Activated naive CD4-positive, alpha-beta T cell treated with anti-CD3 and anti-CD28 coated beads, Interleukin-2, amount 10 ng/mL, durations not matched to agents 7 days and 5 days (primary cell): Measurements from ENCODE around the gene NEK9.
"Not testable (repeated sequence)": the region's sequence is repeated elsewhere in the genome, so short reads cannot be mapped to it uniquely, and the experiment has no call there.

Experiments used
- CTCF ChIA-PET: fragments of 350-600 bp; sonication (Branson Sonifier 250); formaldehyde crosslinking; loops from one replicate; lab custom pipeline; 2021; ENCODE audit warnings: antibody characterized with exemption; lab: Charles Lee
- DNase-seq: peaks from one replicate; pipeline ENCODE4 v3.0.0-alpha.2; 2020
- H3K27ac Mint-ChIP-seq: one replicate; pipeline ENCODE4 v1.8.0; 2021; ENCODE audit warnings: mild to moderate bottlenecking, moderate library complexity, mixed read lengths
- H3K27me3 Mint-ChIP-seq: one replicate; pipeline ENCODE4 v1.8.0; 2021; ENCODE audit warnings: mild to moderate bottlenecking, mixed read lengths
- H3K36me3 Mint-ChIP-seq: one replicate; pipeline ENCODE4 v1.8.0; 2021; ENCODE audit warnings: mixed read lengths
- H3K4me1 Mint-ChIP-seq: one replicate; pipeline ENCODE4 v1.8.0; 2021; ENCODE audit warnings: mixed read lengths
- H3K4me3 Mint-ChIP-seq: one replicate; pipeline ENCODE4 v1.8.0; 2021; ENCODE audit warnings: mild to moderate bottlenecking, moderate library complexity, mixed read lengths
- H3K9me3 Mint-ChIP-seq: one replicate; pipeline ENCODE4 v1.8.0; 2021; ENCODE audit warnings: mixed read lengths

NEK9 gene

DNA sequence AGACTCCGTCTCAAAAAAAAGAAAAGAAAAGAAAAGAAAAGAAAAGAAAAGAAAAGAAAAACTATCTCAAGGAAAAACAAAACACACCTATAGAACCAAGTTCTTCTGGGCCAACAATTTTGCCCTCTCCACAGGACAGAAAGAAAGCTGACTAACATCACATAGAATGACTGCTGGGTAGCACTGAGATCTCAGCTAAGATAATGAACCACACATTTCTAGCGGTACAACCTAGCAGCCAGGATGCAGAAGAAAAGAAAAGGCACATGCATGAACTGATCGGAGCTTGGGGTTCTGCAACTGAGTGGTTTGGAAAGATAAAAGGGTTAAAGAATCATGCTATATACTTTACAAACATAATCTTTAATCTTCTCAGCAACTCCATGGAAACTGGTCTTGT, 30.1 kb upstream of the NEK9 start:
- H3K4me1 Mint-ChIP-seq: peaks cover 56% of the 10 kb centered on the region
- CTCF ChIA-PET: no interaction called here
- H3K27ac Mint-ChIP-seq: peak overlapping the region; percentile 29
- H3K27me3 Mint-ChIP-seq: no peaks in the 10 kb centered on the region
- peak; percentile 40 for DNase-seq
- H3K36me3 Mint-ChIP-seq: peaks cover 12% of the 10 kb centered on the region
- H3K4me3 Mint-ChIP-seq: no peak overlapping the region
- H3K9me3 Mint-ChIP-seq: no peaks in the 10 kb centered on the region

DNA sequence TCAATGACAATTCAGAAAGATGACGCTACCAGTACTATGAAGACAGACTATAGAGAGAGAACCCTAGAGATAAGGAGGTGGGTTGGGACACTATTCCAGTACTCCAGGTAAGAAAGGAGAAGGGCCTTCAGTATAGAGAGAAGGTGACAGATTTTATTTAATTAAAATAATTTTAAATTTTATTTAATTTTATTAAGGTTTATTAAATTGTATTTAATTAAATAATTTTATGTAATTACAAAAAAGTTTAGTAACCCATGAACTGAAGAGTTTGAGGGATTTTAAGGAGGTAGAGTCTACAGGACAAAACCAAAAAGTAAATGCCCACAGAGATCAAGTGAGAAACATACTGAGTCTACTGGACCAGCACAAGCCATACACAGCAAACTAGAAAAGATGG, 29.3 kb upstream of the NEK9 start:
- H3K4me3 Mint-ChIP-seq: no peak overlapping the region
- DNase-seq: no peak
- H3K4me1 Mint-ChIP-seq: peaks cover 50% of the 10 kb centered on the region
- no peaks in the 10 kb centered on the region for H3K27me3 Mint-ChIP-seq
- no peaks in the 10 kb centered on the region for H3K9me3 Mint-ChIP-seq
- H3K36me3 Mint-ChIP-seq: peaks cover 18% of the 10 kb centered on the region
- no peak overlapping the region for H3K27ac Mint-ChIP-seq
- CTCF ChIA-PET: no interaction called here

DNA sequence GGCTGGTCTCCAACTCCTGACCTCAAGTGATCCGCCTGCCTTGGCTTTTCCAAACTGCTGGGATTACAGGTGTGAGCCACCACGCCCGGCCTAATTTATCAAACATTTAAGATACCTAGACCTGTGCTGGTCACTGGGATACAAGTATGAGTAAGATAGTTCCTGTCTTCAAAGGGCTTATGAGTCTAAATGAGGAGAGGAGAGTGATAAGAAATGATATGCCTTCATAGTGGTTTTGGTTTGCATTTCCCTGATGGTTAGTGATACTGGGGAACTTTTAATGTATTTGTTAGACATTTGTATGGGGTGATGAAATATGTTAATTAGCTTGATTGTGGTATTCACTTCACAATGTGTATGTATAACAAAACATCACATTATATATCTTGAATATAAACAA, 28.3 kb upstream of the NEK9 start:
- Mint-ChIP-seq H3K36me3 (peaks cover 18% of the 10 kb centered on the region), H3K27ac (no peak overlapping the region), H3K4me1 (peaks cover 43% of the 10 kb centered on the region), H3K27me3 (no peaks in the 10 kb centered on the region), H3K9me3 (no peaks in the 10 kb centered on the region), H3K4me3 (no peak overlapping the region)
- no peak for DNase-seq
- CTCF ChIA-PET: no interaction called here

DNA sequence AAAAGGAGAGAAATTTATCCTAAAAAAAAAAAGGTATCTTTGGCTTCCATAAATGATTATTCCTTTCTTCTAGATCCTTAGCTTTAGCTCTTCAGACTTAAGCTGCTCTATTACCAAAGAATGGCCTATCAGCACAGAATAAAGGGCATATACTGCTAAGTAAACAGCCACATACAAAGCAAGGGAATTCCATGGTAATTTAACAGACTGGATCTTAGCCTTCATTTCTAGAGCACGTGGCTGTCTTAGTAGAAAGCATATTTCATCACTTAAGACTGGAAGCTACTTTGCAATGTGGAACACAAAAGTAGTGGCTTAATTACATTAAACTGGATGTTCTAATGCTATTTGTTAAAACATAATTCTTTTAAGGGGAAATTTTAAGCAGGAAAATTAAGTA, 26.4 kb upstream of the NEK9 start:
- CTCF ChIA-PET: interaction anchor here (0.6 to 1.5 kb wide), 2 partner anchors 152 to 213 kb away, joined by 3 to 4 read pairs; no protein-coding TSS in a partner anchor
- Mint-ChIP-seq H3K4me3 (no peak overlapping the region), H3K36me3 (peaks cover 21% of the 10 kb centered on the region), H3K27ac (no peak overlapping the region), H3K4me1 (peaks cover 31% of the 10 kb centered on the region), H3K9me3 (no peaks in the 10 kb centered on the region), H3K27me3 (no peaks in the 10 kb centered on the region)
- no peak for DNase-seq

DNA sequence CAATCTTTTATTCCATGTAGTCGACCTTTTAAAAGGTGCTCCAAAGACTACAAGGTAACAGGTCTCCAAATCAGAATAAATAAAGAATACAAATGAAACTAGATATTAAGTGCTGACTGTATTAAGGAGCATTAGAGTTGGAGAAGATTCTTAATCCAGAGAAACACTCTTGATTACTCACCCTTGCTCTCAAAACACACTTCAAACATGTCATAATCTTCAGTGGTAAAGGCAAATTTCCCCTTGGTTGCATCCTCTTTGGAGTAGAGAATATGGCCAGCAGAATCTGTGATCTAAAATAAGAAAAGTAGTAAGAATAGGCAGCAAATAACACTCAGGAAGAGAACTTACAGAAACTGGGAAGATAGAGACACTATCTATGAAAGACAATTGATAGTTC, 25.0 kb upstream of the NEK9 start:
- H3K36me3 Mint-ChIP-seq: peaks cover 20% of the 10 kb centered on the region
- CTCF ChIA-PET: no interaction called here
- DNase-seq: no peak

DNA sequence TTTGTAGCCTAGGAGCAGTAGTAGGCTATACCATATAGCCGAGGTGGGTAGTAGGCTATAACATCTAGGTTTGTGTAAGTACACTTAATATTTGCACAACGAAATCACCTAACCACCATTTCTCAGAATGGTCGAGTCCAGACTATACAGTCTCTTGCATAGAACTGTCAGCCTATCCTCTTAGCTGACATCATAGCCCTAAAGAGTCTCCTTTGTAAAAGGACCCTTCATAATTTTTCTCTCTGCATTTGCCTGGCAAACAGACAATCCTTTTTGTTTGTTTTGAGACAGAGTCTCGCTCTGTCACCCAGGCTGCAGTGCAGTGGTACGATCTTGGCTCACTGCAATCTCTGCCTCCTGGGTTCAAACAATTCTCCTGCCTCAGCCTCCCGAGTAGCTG, 23.8 kb upstream of the NEK9 start:
- H3K4me3 Mint-ChIP-seq, CTCF ChIA-PET, H3K27me3 Mint-ChIP-seq, H3K9me3 Mint-ChIP-seq, H3K27ac Mint-ChIP-seq, DNase-seq: not testable (repeated sequence)
- Mint-ChIP-seq H3K36me3 (peaks cover 29% of the 10 kb centered on the region), H3K4me1 (peaks cover 28% of the 10 kb centered on the region)

More for the DNA sequence above, 25.0 kb upstream of the NEK9 start:
- Mint-ChIP-seq H3K27me3 (no peaks in the 10 kb centered on the region), H3K4me3 (no peak overlapping the region), H3K4me1 (peaks cover 27% of the 10 kb centered on the region), H3K27ac (no peak overlapping the region), H3K9me3 (no peaks in the 10 kb centered on the region)

DNA sequence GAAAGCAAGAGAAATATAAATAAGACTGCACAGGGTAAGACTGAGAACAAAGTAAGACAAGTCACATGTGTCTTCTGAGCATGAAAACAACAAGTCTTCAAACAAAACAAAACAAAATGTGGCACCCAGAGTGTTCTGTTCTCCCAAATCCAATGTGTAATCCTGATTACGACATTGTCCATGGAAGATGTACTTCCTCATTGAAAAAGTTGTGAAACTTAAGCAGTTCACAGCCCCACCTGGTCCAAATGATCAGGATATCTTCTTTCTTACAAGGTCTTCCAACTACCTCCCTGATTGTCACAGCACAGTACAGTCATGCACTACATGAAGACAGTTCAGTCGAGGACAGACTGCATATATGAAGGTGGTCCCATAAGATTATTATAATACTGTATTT, 23.3 kb upstream of the NEK9 start:
- Mint-ChIP-seq H3K9me3 (no peaks in the 10 kb centered on the region), H3K4me1 (peaks cover 27% of the 10 kb centered on the region), H3K27ac (no peak overlapping the region), H3K27me3 (no peaks in the 10 kb centered on the region), H3K36me3 (peaks cover 31% of the 10 kb centered on the region), H3K4me3 (no peak overlapping the region)
- no peak for DNase-seq
- CTCF ChIA-PET: no interaction called here

DNA sequence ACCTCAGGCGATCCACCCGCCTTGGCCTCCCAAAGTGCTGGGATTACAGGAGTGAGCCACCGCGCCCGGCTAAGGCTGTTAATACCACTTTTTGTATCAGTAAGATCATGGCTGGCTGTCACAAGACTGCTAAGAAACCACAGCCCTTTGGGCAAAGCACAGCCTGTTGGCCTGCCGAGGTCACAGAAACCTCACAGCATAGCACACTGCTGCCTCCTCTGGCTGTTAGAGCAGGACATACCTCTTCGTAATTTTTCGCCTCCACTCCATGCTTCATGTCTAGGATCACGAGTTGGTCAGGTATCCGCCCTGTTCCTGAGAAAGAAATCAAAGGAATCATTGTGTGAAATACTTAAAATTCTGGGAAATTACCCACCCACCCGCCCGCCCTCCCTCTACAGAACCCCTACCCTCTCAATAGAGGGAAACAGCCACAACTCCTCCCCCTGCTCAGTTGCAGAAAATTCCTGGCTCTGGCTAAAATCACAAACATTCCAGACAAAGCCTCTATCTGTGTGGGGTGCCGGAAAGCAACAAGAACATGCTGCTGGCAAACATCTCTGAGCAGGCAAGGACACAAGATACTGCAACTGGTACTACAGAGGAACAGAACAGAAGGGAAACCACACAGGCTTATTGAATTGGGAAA, 20.7 kb upstream of the NEK9 start:
- Mint-ChIP-seq H3K27me3 (no peaks in the 10 kb centered on the region), H3K4me1 (peaks cover 41% of the 10 kb centered on the region), H3K27ac (no peak overlapping the region), H3K9me3 (no peaks in the 10 kb centered on the region), H3K4me3 (no peak overlapping the region), H3K36me3 (peaks cover 44% of the 10 kb centered on the region)
- CTCF ChIA-PET: no interaction called here
- no peak for DNase-seq

DNA sequence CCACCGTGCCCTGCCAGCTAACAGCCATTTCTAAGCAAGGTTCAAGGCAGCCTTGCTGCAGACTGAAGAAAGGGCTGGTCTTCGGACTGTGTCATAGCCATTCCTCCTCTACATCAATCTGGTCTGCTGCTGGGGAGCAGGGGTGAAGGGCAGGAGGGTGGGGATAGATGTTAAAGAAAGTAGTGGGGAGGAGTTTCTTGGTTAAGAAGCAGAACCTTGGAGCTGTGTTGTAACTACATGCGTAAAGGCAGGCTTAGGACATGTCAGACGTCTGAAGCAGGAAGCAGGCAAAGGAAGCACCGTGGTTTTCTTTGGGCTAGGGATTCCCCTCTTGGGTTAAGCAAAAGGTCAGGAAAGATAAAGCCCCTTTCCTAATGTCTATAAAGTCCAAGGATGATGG, 18.1 kb upstream of the NEK9 start:
- no peak overlapping the region for H3K27ac Mint-ChIP-seq
- H3K36me3 Mint-ChIP-seq: peaks cover 39% of the 10 kb centered on the region
- no peak for DNase-seq
- peaks cover 50% of the 10 kb centered on the region for H3K4me1 Mint-ChIP-seq
- CTCF ChIA-PET: interaction anchor here (0.8 to 3.4 kb wide), 4 partner anchors 102 to 161 kb away, joined by 3 to 13 read pairs (median 6); no protein-coding TSS in a partner anchor
- no peaks in the 10 kb centered on the region for H3K27me3 Mint-ChIP-seq
- no peak overlapping the region for H3K4me3 Mint-ChIP-seq
- H3K9me3 Mint-ChIP-seq: no peaks in the 10 kb centered on the region

DNA sequence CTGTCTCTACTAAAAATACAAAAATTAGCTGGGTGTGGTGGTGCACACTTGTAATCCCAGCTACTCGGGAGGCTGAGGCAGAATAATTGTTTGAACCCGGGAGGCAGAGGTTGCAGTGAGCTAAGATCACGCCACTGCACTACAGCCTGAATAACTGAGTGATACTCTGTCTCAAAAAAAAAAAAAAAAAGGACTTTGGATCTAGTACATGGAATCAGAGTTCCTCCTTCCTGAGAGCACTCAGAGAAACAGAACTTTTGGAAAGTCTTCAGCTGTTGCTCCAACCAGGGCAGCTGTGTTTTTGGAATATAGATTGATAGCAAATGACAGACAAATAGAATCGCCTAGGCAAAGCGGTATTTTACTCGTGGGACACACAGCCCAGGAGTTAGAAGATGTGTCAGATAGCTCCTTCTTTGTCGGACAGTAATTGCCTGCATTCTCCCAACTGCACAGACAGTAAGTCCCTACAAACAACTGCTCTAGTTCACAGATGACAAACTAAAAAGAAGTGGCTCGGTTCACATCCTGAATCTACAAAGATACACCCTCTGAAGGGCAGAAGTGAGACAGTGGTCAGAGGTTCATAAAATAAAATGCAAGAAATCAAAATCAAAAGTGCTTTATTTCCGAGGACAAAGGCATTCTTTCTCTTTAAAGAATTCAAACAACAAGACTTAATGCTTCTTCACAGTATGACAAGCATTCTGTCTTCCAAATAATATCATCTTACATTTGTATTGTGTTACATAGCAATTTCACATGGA, 17.1 kb upstream of the NEK9 start:
- H3K36me3 Mint-ChIP-seq: peaks cover 43% of the 10 kb centered on the region
- CTCF ChIA-PET: interaction anchor here (1.6 to 3.4 kb wide), 5 partner anchors 12 to 160 kb away, joined by 4 to 22 read pairs (median 8); no protein-coding TSS in a partner anchor
- H3K4me1 Mint-ChIP-seq: peaks cover 60% of the 10 kb centered on the region
- no peak overlapping the region for H3K27ac Mint-ChIP-seq
- no peak for DNase-seq
- H3K9me3 Mint-ChIP-seq: no peaks in the 10 kb centered on the region
- no peaks in the 10 kb centered on the region for H3K27me3 Mint-ChIP-seq
- no peak overlapping the region for H3K4me3 Mint-ChIP-seq

DNA sequence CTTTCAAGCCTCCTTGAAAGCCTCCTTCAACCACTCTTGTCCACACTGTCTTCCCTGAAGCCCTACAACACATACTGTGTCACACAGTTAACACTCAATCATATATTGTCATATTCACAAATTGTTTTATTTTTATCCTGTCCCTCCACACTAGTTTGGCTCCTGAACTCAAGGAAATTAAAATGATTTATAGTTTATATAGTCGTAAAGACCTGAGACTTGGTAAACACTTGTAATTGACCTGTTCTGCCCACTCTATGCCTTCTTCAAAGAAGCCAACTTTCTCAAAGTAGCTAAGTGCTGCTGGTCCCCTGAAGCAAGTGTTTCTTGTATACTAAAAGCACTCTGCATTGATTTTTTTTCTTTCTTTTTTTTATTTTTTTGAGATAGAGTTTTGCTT, 15.6 kb upstream of the NEK9 start:
- Mint-ChIP-seq H3K27ac (no peak overlapping the region), H3K27me3 (no peaks in the 10 kb centered on the region), H3K4me3 (no peak overlapping the region), H3K4me1 (peaks cover 65% of the 10 kb centered on the region), H3K36me3 (peaks cover 40% of the 10 kb centered on the region), H3K9me3 (no peaks in the 10 kb centered on the region)
- DNase-seq: no peak
- CTCF ChIA-PET: interaction anchor here (0.6 to 3.4 kb wide), 8 partner anchors 11 to 162 kb away, joined by 3 to 22 read pairs (median 8); no protein-coding TSS in a partner anchor

DNA sequence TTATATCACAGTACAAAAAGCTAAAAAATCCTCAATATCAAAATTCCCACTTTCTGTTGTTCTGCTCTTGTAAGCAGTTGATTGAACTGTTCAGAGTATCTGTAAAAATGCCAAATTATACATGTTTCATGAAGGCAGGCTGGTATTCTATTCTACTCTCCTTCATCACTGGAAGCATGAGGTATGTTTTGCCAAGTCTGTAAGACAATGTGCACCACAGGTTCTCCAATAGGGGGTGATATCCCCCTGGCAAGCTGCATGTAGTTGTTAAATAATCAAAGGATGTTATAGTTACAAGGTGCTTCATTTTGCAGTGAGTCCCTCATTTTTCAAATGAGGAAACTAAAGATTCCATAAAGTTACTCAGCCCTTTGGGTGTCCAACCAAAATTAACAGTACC, 15.1 kb upstream of the NEK9 start:
- Mint-ChIP-seq H3K9me3 (no peaks in the 10 kb centered on the region), H3K4me1 (peaks cover 64% of the 10 kb centered on the region), H3K4me3 (no peak overlapping the region), H3K36me3 (peaks cover 40% of the 10 kb centered on the region), H3K27ac (no peak overlapping the region), H3K27me3 (no peaks in the 10 kb centered on the region)
- CTCF ChIA-PET: interaction anchor here (0.9 to 2.8 kb wide), 8 partner anchors 10 to 162 kb away, joined by 3 to 22 read pairs (median 6); no protein-coding TSS in a partner anchor
- DNase-seq: peak; percentile 36

DNA sequence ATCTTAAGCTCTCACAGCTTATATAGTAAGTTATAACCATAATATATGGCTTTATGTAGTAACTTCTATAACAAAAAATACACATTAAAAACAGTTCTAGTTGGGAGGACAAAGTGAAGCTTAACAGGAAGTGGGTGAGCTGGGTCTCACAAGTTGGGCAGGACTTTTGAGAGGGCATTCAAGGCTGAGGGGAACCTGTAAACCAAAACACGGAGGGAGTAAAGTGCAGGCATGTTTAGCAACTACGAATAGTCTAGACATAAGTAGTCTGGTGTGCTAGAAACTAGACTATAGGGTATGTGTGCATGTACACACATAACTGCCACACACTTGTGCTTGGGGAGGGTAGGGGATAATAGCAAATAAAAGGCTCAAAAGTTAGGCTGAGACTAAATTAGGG, 14.2 kb upstream of the NEK9 start:
- no peaks in the 10 kb centered on the region for H3K9me3 Mint-ChIP-seq
- DNase-seq: no peak
- peak overlapping the region; percentile 29 for H3K27ac Mint-ChIP-seq
- no peaks in the 10 kb centered on the region for H3K27me3 Mint-ChIP-seq
- no peak overlapping the region for H3K4me3 Mint-ChIP-seq
- CTCF ChIA-PET: interaction anchor here (0.9 to 2.8 kb wide), 5 partner anchors 10 to 163 kb away, joined by 3 to 14 read pairs (median 5); no protein-coding TSS in a partner anchor
- peaks cover 32% of the 10 kb centered on the region for H3K36me3 Mint-ChIP-seq
- peaks cover 59% of the 10 kb centered on the region for H3K4me1 Mint-ChIP-seq

DNA sequence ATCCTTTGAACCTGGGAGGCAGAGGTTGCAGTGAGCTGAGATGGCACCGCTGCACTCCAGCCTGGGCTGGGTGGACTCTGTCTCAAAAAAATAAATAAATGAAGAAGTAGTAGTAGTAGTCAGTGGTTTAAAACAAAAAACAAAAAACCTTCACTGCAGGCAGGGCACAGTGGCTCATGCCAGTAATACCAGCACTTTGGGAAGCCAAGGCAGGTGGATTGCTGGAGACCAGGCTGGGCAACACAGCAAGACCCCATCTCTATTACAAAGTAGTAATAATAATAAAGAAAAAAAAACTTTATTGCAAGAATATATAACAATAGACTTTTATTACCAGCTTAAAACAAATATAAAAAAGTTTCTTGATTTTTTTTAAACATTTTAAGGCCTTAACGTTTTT, 13.8 kb upstream of the NEK9 start:
- H3K4me3 Mint-ChIP-seq: no peak overlapping the region
- CTCF ChIA-PET: interaction anchor here (0.8 to 2.8 kb wide), 5 partner anchors 10 to 163 kb away, joined by 3 to 14 read pairs (median 5); no protein-coding TSS in a partner anchor

More for the DNA sequence above, 13.8 kb upstream of the NEK9 start:
- no peak overlapping the region for H3K27ac Mint-ChIP-seq
- peaks cover 34% of the 10 kb centered on the region for H3K36me3 Mint-ChIP-seq
- no peaks in the 10 kb centered on the region for H3K27me3 Mint-ChIP-seq
- H3K9me3 Mint-ChIP-seq: no peaks in the 10 kb centered on the region
- peaks cover 57% of the 10 kb centered on the region for H3K4me1 Mint-ChIP-seq
- DNase-seq: no peak
